Stimulated activated CD4-positive, alpha-beta T cell treated with anti-CD3 and anti-CD28 coated beads, Interleukin-15, amount 100 ng/mL, for 1 hour (primary cell): ENCODE data around the gene GRIA2.

Experiments
- DNase-seq, 2 donors: peaks; one replicate each; pipeline ENCODE4 v3.0.0-alpha.2; 2020; ENCODE audit warnings: low read depth in 1 of 2, low spot score in 1 of 2

Gene GRIA2

DNA sequence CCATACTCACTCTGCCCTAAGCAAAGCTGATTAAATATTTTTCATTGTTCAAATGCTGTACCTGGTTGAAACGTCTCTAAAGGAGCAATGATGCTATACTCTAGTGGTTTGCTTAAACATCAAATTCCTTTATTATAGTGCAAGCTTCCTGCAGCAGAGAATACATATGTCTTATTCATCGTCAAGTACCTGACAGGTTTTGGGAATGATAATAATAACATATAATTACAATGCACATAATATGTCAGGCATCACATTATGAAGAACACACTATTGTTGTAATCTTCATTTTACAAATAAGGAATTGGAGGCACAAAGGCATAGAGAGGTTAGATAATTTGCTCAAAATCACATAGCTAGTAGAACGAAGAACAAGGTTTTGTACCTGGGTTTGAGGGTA is 151.6 kb downstream of the GRIA2 start:
- no peak for DNase-seq

DNA sequence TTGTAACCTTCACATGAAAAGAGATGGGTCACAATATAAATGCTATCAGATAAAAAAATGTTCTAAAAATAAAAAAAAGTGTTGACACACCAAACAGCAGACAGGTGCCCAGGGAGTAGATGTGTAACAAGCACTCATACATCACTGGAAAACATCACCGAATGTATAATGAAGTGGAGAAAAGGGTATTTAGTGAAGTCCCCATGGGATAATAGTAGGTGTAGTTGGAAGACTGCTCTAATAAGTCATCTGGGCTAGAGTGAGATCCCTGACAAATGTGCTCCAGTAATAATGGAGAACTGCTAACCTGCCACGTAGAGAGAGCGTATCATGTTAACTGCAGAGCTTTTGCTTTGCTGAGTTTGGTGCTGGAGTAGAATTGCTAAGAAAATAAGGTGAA is 152.0 kb downstream of the GRIA2 start:
- DNase-seq, result no peak

DNA sequence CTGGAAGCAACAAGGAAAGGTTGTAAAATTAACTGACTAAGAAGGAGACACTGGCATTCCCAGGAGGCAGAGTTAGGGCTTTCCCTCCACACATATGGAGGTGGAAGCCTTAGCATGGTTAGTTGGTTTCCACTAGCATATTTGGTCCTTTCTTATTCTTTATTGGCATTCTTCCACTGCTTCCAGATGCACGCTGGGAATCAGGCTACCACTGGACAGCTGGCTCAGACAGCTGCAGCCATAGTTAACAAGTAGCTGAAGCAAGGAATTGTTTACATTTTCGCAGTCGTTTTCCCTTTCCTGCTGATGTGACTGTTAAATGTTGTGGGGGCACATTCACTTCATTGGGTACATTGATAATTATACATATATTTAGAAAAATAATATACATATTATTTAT is 169.2 kb downstream of the GRIA2 start:
- DNase-seq, result no peak

GRCh38 chr4:157405070-157405469 is 184.5 kb downstream of the GRIA2 start:
- no peak for DNase-seq
